Astrocyte of the cerebellum (primary cell): Measurements from ENCODE around the gene CNTN5.

Source experiments
- DNase-seq: peaks from one replicate; pipeline ENCODE4 v3.0.0-alpha.2; 2011; ENCODE audit warnings: low read depth
- H3K4me3 ChIP-seq: 2 replicates; pipeline ENCODE4 v1.5.1; 2011; ENCODE audit warnings: mild to moderate bottlenecking, low read depth, low read length, moderate library complexity
- CTCF ChIP-seq: IDR thresholded peaks from 2 replicates; pipeline ENCODE4 v1.5.1; 2012; ENCODE audit warnings: low read length, low read depth, moderate library complexity, mild to moderate bottlenecking; ENCODE audit errors: missing control alignments
- in situ Hi-C: cut with HindIII; loops from 2 replicates; pipeline ENCODE4 v1.10.0; 2017; ENCODE audit warnings: low sequenced_read_pairs

The CNTN5 gene

GRCh38 chr11:99601179-99601578 lies 580.4 kb downstream of the CNTN5 start:
- no peak for TF ChIP-seq CTCF
- no peak overlapping the region for H3K4me3 ChIP-seq
- DNase-seq: no peak
- in situ Hi-C loops: no loop called here

GRCh38 chr11:99614352-99614751 lies 593.6 kb downstream of the CNTN5 start:
- TF ChIP-seq CTCF: no peak
- in situ Hi-C loops: no loop called here
- no peak overlapping the region for H3K4me3 ChIP-seq
- no peak for DNase-seq

GRCh38 chr11:99630629-99631028 lies 609.9 kb downstream of the CNTN5 start:
- TF ChIP-seq CTCF: no peak
- in situ Hi-C loops: no loop called here

GRCh38 chr11:99631618-99632017 lies 610.9 kb downstream of the CNTN5 start:
- no peak for DNase-seq
- no peak for TF ChIP-seq CTCF
- in situ Hi-C loops: no loop called here
- H3K4me3 ChIP-seq: no peak overlapping the region

More at GRCh38 chr11:99630629-99631028, 609.9 kb downstream of the CNTN5 start:
- DNase-seq: no peak
- no peak overlapping the region for H3K4me3 ChIP-seq

GRCh38 chr11:99632969-99633368 lies 612.2 kb downstream of the CNTN5 start:
- in situ Hi-C loops: no loop called here
- no peak overlapping the region for H3K4me3 ChIP-seq
- no peak for TF ChIP-seq CTCF
- DNase-seq: no peak

GRCh38 chr11:99634581-99634980 lies 613.8 kb downstream of the CNTN5 start:
- in situ Hi-C loops: no loop called here

More at GRCh38 chr11:99634581-99634980, 613.8 kb downstream of the CNTN5 start:
- DNase-seq: no peak
- H3K4me3 ChIP-seq: no peak overlapping the region
- TF ChIP-seq CTCF: no peak
